Epithelial cell of esophagus (primary cell): ENCODE measurements around the gene PLD6.
A peak's percentile ranks its signal among the peaks of the same experiment; 100 is the strongest.
"Not testable (repeated sequence)": the region's sequence is repeated elsewhere in the genome, so short reads cannot be mapped to it uniquely, and the experiment has no call there.

Experiments
- DNase-seq: peaks from one replicate; pipeline ENCODE4 v3.0.0; 2010; ENCODE audit warnings: low read depth
- H3K4me3 ChIP-seq: 2 replicates; pipeline ENCODE4 v1.5.1; 2011; ENCODE audit warnings: mild to moderate bottlenecking, low read length, control low read depth
- CTCF ChIP-seq: IDR thresholded peaks from 2 replicates; pipeline ENCODE4 v1.5.1; 2011; ENCODE audit warnings: low read depth, mild to moderate bottlenecking, low read length, control low read depth, inconsistent platforms; ENCODE audit not compliant: insufficient read depth; ENCODE audit errors: missing control alignments

PLD6 gene

DNA sequence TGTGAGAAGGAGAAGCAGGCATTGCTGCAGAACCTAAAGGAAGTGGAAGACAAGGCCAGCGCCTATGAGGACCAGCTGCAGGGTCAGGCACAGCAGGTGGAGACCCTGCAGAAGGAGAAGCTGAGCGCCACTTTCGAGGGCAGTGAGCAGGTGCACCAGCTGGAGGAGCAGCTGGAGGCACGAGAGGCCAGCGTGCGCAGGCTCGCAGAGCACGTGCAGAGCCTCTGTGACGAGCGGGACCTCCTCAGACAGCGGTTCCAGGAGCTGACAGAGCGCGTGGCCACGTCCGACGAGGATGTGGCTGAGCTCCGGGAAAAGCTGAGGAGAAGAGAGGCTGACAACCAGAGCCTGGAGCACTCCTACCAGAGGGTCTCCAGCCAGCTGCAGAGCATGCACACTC, 41.5 kb downstream of the PLD6 start:
- DNase-seq, result no peak
- H3K4me3 ChIP-seq, result no peak overlapping the region
- TF ChIP-seq CTCF, result no peak

GRCh38 chr17:17164156-17164555, 42.0 kb downstream of the PLD6 start:
- no peak for TF ChIP-seq CTCF
- DNase-seq, result no peak
- H3K4me3 ChIP-seq, result no peak overlapping the region

DNA sequence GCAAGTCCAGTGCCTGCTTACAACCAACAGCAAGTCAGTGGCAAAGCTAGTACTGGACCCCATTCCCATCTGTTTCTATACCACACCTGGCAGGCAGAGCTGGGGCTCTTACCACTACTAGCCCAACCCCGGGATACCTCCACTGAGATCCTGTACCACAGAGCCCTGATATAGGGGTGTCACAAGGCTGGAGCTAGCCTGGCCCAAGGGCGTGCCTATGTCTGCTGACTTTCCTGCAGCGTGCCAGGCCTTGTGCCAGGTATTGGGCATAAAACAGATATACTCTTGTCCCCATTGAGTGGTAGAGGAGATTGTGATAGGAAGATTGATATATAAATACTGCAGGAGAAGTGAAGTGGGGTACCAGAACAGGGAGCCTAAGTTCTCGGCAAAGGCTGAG, 44.4 kb downstream of the PLD6 start:
- TF ChIP-seq CTCF, result no peak
- H3K4me3 ChIP-seq, result no peak overlapping the region
- DNase-seq, result no peak

GRCh38 chr17:17161121-17161520, 45.0 kb downstream of the PLD6 start:
- TF ChIP-seq CTCF, result no peak
- no peak for DNase-seq
- no peak overlapping the region for H3K4me3 ChIP-seq

GRCh38 chr17:17159571-17159970, 46.6 kb downstream of the PLD6 start:
- no peak for TF ChIP-seq CTCF
- DNase-seq, result no peak
- H3K4me3 ChIP-seq, result no peak overlapping the region

DNA sequence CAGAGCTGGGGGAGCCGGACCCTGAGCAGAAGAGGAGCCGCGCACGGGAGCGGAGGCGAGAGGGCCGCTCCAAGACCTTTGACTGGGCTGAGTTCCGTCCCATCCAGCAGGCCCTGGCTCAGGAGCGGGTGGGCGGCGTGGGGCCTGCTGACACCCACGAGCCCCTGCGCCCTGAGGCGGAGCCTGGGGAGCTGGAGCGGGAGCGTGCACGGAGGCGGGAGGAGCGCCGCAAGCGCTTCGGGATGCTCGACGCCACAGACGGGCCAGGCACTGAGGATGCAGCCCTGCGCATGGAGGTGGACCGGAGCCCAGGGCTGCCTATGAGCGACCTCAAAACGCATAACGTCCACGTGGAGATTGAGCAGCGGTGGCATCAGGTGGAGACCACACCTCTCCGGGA, 47.6 kb downstream of the PLD6 start:
- not testable (repeated sequence) for DNase-seq

GRCh38 chr17:17157041-17157440, 49.1 kb downstream of the PLD6 start:
- DNase-seq, result no peak
- H3K4me3 ChIP-seq, result no peak overlapping the region
- TF ChIP-seq CTCF, result no peak

More for the DNA sequence above, 47.6 kb downstream of the PLD6 start:
- H3K4me3 ChIP-seq, result not testable (repeated sequence)

DNA sequence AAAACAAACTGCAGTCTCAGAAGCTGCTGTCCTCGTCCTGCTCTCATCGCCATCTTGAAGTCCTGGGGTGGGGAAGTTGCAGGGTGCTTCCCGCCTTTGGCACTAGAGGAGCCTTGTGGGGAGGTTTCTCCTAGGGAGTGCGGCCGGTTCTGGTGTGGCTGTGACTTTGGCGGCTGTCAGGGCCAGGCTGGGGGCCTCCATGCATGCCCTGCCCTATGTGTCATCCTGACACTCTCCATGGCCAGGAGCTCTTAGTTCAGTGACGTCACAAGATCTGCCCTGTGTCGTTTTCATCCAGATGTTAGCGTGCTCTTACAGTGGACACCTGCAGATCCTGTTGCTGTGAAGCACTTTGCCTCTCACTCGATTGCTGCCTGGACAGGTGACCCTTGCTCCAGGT, 49.6 kb downstream of the PLD6 start:
- no peak for TF ChIP-seq CTCF
- H3K4me3 ChIP-seq, result no peak overlapping the region
- DNase-seq, result peak; percentile 37
